Suppressor macrophage treated with lipopolysaccharide for 1 hour (primary cell): ENCODE results near the gene FGF13.
A peak's percentile ranks its signal among the peaks of the same experiment; 100 is the strongest.

Source experiments
- DNase-seq, 3 donors: peaks; one replicate each; pipeline ENCODE4 v3.0.0-alpha.2; 2020 to 2022

Gene FGF13

DNA sequence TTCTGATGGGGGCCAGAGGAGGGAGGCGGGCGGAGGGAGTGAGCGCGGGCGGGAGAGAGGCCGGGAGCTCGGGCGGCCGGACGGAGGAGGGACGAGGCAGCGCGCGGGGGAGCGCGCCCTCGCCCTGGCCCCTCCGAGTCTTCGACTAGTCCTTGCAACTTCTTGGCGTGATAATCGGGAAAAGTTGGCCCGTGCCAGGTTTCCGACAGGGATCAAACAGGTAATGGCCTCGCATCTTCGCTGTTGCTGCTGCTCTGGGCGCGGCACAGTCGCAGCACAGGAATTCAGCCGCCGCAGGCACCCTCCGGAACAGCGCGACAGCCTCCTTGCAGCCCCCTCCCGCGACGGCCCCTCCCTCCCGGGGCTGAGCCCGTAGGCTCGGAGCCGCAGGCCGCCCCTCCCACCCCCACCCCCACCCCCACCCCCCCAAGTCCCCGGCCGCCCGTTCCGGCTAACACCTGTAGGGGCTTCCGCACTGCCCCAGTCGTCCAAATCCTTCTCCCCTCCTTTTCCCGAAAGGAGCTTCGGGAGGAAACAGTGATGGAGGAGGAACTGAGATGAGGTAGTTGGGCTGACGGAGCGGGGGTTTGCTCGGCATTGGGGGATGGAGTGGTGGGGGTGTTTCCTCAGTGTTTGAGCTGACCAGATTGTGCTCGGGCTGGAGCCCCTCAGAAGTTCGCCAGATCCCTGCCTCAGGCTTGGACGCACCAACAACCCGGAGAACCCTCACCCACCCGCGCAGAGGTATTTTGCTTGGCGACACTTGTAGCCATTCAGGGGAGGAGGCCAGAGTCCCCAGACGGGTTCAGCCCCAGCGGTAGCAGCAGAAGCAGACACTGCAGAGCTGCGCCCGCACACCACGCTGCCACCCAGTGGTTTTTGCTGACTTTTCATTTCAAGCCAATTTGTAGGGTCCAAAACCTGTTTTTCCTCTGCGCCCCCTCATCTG lies at the start of gene FGF13:
FGF13 (minus strand) TSS at position 319 of the 949 bp plus-strand sequence. CDS start 714 bp downstream, outside the sequence.
- no peak for DNase-seq

- no peak for DNase-seq
Observed at GRCh38 chrX:138759217-138759943, 47.9 kb upstream of the FGF13 start.

GRCh38 chrX:138756234-138756633 lies 44.7 kb upstream of the FGF13 start:
- peak in 1 of 3 donors; percentile 1 for DNase-seq

GRCh38 chrX:138754861-138755260 lies 43.3 kb upstream of the FGF13 start:
- DNase-seq = no peak

DNA sequence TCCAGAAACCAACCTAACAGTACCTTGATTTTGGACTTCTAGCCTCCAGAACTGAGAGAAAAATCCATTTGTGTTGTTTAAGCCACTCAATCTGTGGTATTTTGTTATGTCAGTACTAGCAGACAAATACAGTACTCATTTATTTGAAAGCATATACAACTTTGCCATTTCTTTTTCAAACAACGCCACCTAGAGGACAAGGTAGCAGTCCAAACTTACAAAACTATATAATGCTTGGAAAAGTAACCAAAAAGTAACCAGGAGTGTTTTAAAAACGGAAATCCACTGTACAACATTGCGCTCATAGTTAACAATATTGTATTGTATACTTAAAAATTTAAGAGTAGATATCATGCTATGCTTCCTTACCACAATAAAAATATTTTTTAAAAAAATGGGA lies 37.0 kb upstream of the FGF13 start:
- DNase-seq = peak in 2 of 3 donors; percentile 20 to 22

DNA sequence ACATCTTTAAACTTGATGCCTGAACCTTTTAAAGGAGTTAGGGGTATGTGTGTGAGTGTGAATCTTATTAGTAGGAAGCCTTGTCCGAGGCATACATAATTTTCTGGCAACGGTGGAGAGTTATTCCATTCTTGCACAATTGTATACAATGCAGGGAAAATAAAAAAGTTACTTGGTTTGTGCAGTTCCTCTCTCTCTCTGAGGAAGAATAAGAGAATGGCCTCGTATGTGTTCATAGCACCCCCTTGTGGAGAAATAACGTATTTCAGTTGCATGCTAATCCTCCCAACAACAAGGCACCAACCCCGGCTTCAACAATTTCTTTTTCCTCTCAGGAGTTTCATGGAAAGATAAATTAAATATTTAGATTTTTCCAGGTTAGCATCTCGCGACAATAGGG lies 33.7 kb upstream of the FGF13 start:
- DNase-seq = peak; percentile 63 to 73 (median 66)

DNA sequence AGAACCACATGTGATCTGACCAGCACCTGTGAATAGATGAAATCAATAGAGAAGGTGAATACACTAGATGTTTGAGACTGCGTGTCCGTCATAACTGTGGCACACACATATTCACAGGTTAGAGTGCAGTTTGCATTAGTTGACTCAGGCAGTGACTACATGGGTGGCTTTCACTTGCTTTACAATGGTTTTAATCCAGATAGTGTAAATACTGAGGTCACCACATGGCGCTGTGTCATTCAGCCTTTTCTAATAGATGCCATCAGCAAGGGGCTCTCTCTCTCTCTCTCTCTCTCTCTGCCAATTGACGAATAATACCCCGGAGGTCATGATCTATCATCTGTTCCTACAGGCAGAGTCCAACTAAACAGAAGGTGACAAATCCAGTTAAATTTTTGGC lies 30.7 kb upstream of the FGF13 start:
- DNase-seq = no peak

DNA sequence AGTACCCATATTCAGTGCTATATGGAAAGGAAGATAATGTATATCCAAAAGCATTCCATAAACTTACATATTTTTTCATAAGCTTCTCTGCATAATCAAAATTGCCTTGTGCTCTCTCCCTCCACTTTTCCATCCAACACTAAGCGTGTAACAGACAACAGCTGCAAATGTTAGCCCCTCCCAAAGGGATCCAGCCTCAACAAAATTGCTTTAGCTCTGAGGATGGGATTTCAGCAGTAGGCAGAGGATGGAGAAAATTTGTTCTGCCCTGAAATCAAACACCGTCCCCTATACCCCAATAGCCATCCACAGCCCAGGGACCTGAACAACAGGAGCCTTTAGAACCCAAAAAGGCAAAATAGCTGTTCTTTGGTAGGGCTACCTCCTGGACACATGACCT lies 28.8 kb upstream of the FGF13 start:
- no peak for DNase-seq

GRCh38 chrX:138723301-138723700 lies 11.8 kb upstream of the FGF13 start:
- DNase-seq = no peak

DNA sequence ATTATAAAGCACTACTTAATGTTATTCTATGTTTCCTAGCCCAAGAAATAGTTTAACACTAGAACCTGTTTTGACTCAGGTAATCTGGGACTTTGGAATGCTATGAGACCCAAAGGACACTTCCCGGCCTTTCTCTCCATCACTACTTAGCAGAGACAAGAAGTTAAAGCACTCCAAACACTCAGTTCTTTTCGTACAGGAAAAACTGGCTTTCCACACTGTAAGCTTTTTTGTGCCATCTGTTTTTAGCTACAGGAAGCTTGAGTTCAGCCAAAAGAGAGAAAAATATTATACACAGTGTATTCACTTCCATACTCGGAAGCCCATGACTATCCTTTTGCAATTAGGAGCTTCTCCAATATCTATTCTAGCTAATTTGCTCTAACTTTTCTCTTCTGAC lies 7.9 kb upstream of the FGF13 start:
- DNase-seq = no peak

DNA sequence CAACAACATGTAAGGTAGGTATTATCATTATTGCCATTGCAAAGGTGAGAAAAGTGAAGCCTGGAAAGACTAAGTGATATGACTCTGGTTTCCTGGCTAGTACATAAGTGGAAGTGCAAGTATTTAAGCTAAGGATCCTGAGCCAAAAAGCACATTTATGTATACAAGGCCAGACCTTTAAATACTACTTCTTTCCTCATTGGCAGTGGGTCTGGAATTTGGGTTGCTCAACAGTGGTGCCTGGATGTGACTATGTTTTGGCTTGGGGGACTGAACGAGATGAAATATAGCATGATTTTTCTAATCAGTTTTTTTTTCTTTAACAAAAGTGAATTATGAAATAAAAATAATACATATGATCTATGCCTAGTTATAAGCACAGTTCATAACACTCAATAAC lies 7.4 kb upstream of the FGF13 start:
- DNase-seq = no peak

DNA sequence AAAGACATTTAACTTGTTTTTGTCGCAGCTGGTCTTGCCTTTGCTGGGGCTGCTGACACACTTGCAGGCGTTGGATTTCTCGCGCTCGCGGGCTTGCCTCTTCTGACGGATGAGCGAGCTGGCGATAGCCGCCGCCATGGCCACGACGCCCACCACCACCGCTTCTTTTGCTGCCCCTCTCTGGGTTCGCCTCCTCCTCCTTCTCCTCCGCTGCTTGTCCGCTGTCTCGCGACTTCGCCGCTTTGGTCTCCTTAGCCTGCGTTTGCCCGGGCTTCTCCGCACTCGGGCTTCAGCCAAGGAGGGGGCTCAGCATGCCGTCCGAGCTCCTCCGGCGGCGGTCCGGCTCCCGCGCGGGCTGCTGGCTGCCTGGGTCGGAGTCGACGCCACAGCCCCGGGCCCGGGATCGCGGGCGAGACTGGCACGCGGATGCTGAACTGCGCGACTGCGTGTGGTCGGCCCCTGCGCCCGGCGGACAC lies 613 bp downstream of the FGF13 start:
- no peak for DNase-seq

DNA sequence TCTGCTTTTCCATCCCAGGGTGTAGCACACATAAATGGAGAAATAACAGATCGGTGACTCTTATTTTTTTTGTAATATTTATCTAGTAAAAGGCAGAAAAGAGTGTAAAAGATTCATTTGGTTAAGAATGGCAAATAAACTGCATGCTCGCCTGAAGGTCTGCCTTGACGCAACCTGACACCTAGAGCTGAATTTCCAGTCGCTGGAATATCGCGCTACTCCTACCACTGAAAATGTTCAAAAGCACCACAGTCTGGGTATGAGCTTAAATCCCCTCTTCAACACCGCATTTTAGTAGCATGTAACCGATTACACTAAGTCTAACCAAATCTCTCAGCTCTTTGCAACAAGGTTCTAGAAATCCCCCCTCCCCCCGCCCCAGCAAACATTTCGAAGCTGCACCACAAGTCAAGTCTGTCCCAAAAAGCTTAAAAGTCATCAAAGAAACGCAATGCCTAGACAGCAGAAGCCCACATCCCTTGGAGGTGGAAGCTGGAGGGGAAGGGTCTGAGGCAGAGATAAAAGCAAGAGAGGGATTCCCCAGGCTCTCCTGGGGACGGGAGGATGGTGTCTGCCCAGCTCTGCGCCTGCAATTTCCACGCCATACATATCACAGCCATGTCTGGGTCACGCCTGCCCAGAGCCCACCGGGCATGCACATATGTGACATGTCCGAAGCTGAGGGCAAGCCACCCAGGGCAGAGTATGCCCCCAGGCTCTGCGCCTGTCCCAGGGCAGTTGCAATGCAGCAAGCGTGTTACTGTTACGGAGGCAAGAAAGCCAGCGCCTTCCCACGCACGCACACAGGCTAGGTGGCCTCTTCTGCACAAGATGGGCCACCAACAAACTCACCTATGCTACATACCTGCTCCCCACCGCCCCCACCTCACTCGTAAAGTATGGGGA lies 1.4 kb downstream of the FGF13 start:
- no peak for DNase-seq

DNA sequence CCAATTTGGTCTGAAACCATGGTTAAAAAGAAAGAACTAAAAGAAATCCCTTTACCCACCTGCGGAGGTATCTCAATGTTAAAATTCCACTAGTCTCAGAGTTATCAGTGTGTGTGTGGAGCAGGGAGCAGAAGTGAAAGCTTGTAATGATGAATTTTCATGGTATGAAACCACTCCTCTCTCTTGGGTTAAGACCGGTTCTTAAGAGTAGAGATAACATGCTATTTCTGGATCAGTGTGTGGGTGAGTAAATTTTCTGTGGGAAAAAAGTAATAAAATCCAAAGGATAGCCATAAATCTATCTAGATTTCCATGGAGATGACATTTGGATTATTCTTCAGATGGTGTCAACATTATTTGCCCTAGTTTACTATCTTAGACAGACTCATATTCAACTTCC lies 3.2 kb downstream of the FGF13 start:
- no peak for DNase-seq

DNA sequence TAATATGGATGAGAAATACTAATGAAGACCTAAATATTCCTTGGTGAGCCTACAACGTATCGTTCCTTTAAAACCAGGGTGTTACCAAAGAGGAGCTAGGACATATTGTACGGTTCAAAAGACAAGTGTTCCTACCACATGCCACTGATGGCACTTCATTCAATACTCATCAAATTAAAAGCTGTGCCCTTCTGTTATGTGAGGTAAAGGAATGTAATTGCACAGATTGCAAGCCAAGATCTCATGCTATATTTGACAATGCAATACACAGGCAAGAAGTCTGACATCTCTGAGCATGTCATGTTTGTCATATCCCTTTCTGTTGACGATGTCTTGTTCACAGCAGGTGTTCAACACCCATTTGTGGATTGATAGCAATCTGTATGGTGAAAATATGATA lies 6.9 kb downstream of the FGF13 start:
- DNase-seq = no peak

DNA sequence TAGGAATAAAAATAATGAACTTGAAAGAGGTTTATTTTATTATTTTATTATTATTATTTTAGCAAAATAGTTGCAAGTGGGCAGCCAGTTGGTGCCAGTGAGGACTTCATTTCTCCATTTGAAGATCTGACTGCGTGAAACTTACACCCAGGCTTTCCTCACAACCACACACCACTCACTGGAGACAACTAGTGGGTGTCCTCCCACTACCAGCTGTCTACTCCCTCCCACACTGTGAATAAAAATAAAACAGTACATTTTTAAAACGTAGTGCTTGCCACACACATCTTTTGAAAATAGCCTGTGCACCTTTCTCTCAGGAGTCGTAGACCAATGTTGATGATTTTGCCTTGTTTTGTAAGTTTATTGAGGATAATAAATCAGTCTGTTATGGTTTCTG lies 7.4 kb downstream of the FGF13 start:
- DNase-seq = no peak

GRCh38 chrX:138692591-138692990 lies 18.9 kb downstream of the FGF13 start:
- DNase-seq = no peak

- no peak for DNase-seq
Observed at GRCh38 chrX:138691186-138691585, 20.3 kb downstream of the FGF13 start.

DNA sequence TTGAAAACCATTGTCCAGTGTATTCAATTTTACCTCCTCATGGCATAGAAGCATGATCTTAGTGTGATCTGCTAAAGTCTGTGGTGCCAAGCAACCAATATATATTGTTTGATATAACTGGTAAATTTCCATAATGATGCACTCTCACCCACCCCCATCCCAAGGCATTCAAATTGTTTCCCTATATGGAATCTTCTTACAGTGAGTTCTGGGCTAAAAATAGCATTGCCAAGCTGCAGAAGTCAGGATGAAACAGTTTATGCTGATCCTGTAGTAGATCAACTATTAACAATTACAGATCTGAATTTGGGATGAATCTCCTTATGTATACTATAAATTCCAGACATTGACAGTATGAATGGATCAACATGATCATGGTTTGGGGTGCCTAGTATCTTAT lies 20.9 kb downstream of the FGF13 start:
- no peak for DNase-seq

- DNase-seq = no peak
Observed at GRCh38 chrX:138683600-138683999, 27.9 kb downstream of the FGF13 start.

DNA sequence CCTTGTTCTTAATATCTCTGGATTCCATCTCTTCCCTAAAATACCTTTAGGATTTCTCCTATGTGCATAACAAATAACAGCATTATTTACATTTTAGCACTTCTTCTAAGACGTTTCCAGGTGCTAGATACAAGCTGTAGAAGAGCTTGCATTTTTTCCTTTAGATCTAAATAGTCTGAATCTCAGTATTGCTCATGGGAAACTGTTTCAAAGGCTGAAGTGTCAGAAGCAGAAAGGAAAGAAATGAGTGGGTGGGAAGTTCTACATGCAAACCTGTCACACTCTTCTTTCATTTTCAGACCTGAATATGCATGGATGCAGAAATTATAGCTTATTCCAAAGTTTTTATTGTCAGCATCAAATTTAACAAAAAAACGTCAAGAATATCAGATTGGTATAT lies 41.8 kb downstream of the FGF13 start:
- DNase-seq = no peak

DNA sequence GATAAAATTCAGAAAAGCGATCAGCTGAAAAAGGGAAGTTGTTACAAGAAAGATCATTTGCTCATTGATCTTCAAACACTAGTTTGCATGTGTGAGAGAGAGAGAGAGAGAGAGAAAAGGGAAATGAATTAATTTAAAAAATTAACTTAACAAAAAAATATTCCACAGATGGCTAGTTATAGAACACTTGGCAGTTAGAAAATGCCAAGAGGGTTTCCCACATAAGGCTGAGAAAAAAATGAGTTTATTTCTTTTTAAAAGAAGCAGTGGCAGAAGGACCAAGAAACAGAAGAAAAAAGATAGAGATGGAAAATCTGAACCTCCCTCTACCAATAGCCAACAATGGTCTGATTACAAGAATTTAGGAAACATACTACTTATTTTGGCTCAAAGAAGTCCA lies 47.1 kb downstream of the FGF13 start:
- DNase-seq = no peak

GRCh38 chrX:138664016-138664415 lies 47.5 kb downstream of the FGF13 start:
- DNase-seq = no peak
